Heart right ventricle (tissue), 16 donors: ENCODE data around the gene C4orf50. TPM values are rescaled to one million over a fixed set of nuclear protein-coding genes. Genes with fewer than 3 reads are reported as not detected.

Source experiments
- ATAC-seq, 8 donors: fragments of 200-7000 bp; cut with Tn5 transposase; one replicate each; pipeline ENCODE4 v1.9.1; 2020; ENCODE audit warnings: mild to moderate bottlenecking in 8 of 8, moderate library complexity in 8 of 8, moderate number of reproducible peaks in 1 of 8
- DNase-seq, 2 donors: peaks; one replicate each; pipeline ENCODE4 v3.0.0-alpha.2; 2020
- H3K27ac ChIP-seq, 10 donors: fragments of 200-600 bp; sonication (generic) in 2 of 10; one replicate each; pipeline versions ENCODE4 v1.5.0 to v1.8.0; 2020 to 2022; ENCODE audit warnings: mild to moderate bottlenecking in 3 of 10
- H3K27me3 ChIP-seq, 7 donors: fragments of 200-600 bp; one replicate each; pipeline ENCODE4 v1.8.0; 2021 to 2022; ENCODE audit warnings: mild to moderate bottlenecking in 2 of 7
- H3K36me3 ChIP-seq, 9 donors: fragments of 200-600 bp; sonication (generic) in 1 of 9; one replicate each; pipeline versions ENCODE4 v1.5.0 to v1.8.0; 2020 to 2022; ENCODE audit warnings: mild to moderate bottlenecking in 2 of 9
- H3K4me1 ChIP-seq, 9 donors: fragments of 200-600 bp; sonication (generic) in 1 of 9; one replicate each; pipeline versions ENCODE4 v1.5.0 to v1.8.0; 2020 to 2022; ENCODE audit warnings: mild to moderate bottlenecking in 4 of 9
- H3K4me3 ChIP-seq, 10 donors: fragments of 200-600 bp; sonication (generic) in 2 of 10; one replicate each; pipeline versions ENCODE4 v1.5.0 to v1.8.0; 2020 to 2022; ENCODE audit warnings: mild to moderate bottlenecking in 7 of 10, moderate library complexity in 2 of 10
- H3K9me3 ChIP-seq, 11 donors: fragments of 200-600 bp in 10 of 11; sonication (generic) in 2 of 11; one replicate each; pipeline versions ENCODE4 v1.5.0 to v1.8.0; 2013 to 2022; ENCODE audit warnings: mild to moderate bottlenecking in 2 of 11, control low read depth in 1 of 11, moderate library complexity in 1 of 11
- CTCF ChIP-seq, 9 donors: fragments of 200-600 bp; sonication (generic) in 2 of 9; IDR thresholded peaks; one replicate each; pipeline versions ENCODE4 v1.5.0 to v1.8.0; 2021 to 2022; ENCODE audit warnings: antibody characterized with exemption in 9 of 9, mild to moderate bottlenecking in 5 of 9, moderate library complexity in 1 of 9
- whole genome bisulfite sequencing, 2 donors: extraction: QIAGEN DNeasy Blood & Tissue Kit; methylation state at CpG; one replicate each; pipeline ENCODE4 v1.1.7; 2013; ENCODE audit warnings: inconsistent platforms in 1 of 2; 5-methylcytosine and 5-hydroxymethylcytosine counted together
- intact Hi-C, 10 donors: fragments of 100-400 bp; cut with DNase I; formaldehyde crosslinking; loops; one replicate each; pipeline versions ENCODE4 v1.11.1 to v1.14.2; 2022
- polyA plus RNA-seq, 2 donors: library from polyadenylated mRNA; stranded (reverse); fragments of 200-250 nt; gene quantifications; one replicate each; pipeline ENCODE4 v1.2.3, GENCODE V29; 2013
- total RNA-seq, 10 donors: library from RNA; stranded (reverse); fragmentation: NEBNext Ultra II Directional in 3 of 10; extraction: Animal tissue kit (Norgen Biotek cat#: 25700) in 3 of 10; gene quantifications; one replicate each; pipeline versions ENCODE4 v1.2.1 to v1.2.4, GENCODE V29; 2021 to 2023
- donor health status: Arrhythmogenic right ventricular cardiomyopathy.
- donor health status: ischemic (EF 13 %, LVEDD 7.1; RV severe dilation, severe dysfunction).
- donor health status: healthy with polysubstance abuse.
- donor health status: DM: no; HTN: yes; CAD: no.
- donor health status: DM: no; HTN: no; CAD: no.
- donor health status: ischemic (EF 25% LVEDD 6.9; RV normal size, moderate dysfunction).
- donor health status: ischemic (EF 25% LVEDD 5.7; RV mildly dilated, moderate dysfunction).
- donor health status: healthy.
- donor health status: DM: yes; HTN: yes; CAD: no.
- donor health status: Ischemic cardiomyopathy.
- donor health status: ischemic (EF 35%, LVEDD 5.7; RV mildly dilated, moderate dysfunction).
- donor health status: nonischemic (EF 11% LVEDD 7.7; RV severe dilation, severe dysfunction).
- donor health status: DM: yes; HTN: yes; CAD: no.
- donor health status: PGD.
- donor health status: ischemic (EF 29% LVEDD 5.4; RV normal size, mild dysfunction).
- donor health status: nonischemic (EF 23%, LVEDD 6.1; RV moderate dilation, normal function).

The C4orf50 gene
- total and polyA plus RNA-seq, 12 donors: 0.05 TPM; not detected in 11

GRCh38 chr4:5955856-5956255 lies 62.4 kb downstream of the C4orf50 start:
- Histone ChIP-seq H3K36me3 (no peaks in the 10 kb centered on the region), H3K27me3 (peaks cover 0 to 51% (median 19%) of the 10 kb centered on the region in 7 donors), H3K9me3 (no peaks in the 10 kb centered on the region), H3K27ac (no peak overlapping the region), H3K4me1 (peaks cover 0 to 13% (median 0%) of the 10 kb centered on the region in 9 donors), H3K4me3 (no peak overlapping the region)
- intact Hi-C loops: no loop called here
- 51 to 57% methylated on average over 4 of the region's 4 CpGs for WGBS, 2 donors
- no peak for TF ChIP-seq CTCF (IDR thresholded peaks at IDR 0.05)
- ATAC-seq: no peak
- no peak for DNase-seq

GRCh38 chr4:5955201-5955821 lies 62.9 kb downstream of the C4orf50 start:
- Histone ChIP-seq H3K4me1 (peaks cover 0 to 13% (median 0%) of the 10 kb centered on the region in 9 donors), H3K4me3 (no peak overlapping the region), H3K27me3 (peaks cover 0 to 50% (median 19%) of the 10 kb centered on the region in 7 donors), H3K27ac (no peak overlapping the region), H3K36me3 (no peaks in the 10 kb centered on the region), H3K9me3 (no peaks in the 10 kb centered on the region)
- ATAC-seq (peak in 7 of 8 donors; percentile 23 to 64 (median 53)), DNase-seq (peak in 1 of 2 donors; percentile 17)
- 45% methylated on average over 18 of the region's 18 CpGs for WGBS, 2 donors
- TF ChIP-seq CTCF (IDR thresholded peaks at IDR 0.05): no peak
- intact Hi-C loops: no loop called here

GRCh38 chr4:5954056-5954760 lies 64.0 kb downstream of the C4orf50 start:
- intact Hi-C loops: no loop called here
- no peak for ATAC-seq
- WGBS, 2 donors: 84 to 89% methylated on average over 11 of the region's 11 CpGs
- no peak for DNase-seq
- Histone ChIP-seq H3K9me3 (no peaks in the 10 kb centered on the region), H3K36me3 (no peaks in the 10 kb centered on the region), H3K27ac (no peak overlapping the region), H3K4me3 (no peak overlapping the region), H3K4me1 (peaks cover 0 to 13% (median 0%) of the 10 kb centered on the region in 9 donors), H3K27me3 (peaks cover 0 to 53% (median 15%) of the 10 kb centered on the region in 7 donors)
- no peak for TF ChIP-seq CTCF (IDR thresholded peaks at IDR 0.05)

GRCh38 chr4:5952975-5953951 lies 65.0 kb downstream of the C4orf50 start:
- H3K27ac ChIP-seq: no peak overlapping the region
- intact Hi-C loops: no loop called here
- H3K4me1 ChIP-seq: peaks cover 0 to 13% (median 0%) of the 10 kb centered on the region in 9 donors
- WGBS, 2 donors: 76 to 77% methylated on average over 13 of the region's 13 CpGs
- no peaks in the 10 kb centered on the region for H3K36me3 ChIP-seq
- H3K9me3 ChIP-seq: no peaks in the 10 kb centered on the region
- ATAC-seq: no peak
- no peak for DNase-seq
- no peak for TF ChIP-seq CTCF (IDR thresholded peaks at IDR 0.05)
- H3K4me3 ChIP-seq: no peak overlapping the region
- peaks cover 0 to 50% (median 14%) of the 10 kb centered on the region in 7 donors for H3K27me3 ChIP-seq
